Thyroid gland (tissue), 4 donors: ENCODE results near the gene SDSL.

Source experiments
- POLR2A ChIP-seq, 2 donors: fragments of 450-650 bp; IDR thresholded peaks; one replicate each; pipeline ENCODE4 v1.6.1; 2017; ENCODE audit warnings: antibody characterized with exemption in 2 of 2, mild to moderate bottlenecking in 2 of 2, moderate library complexity in 1 of 2
- TF ChIP-seq, protein P1 (sequence below), 6 experiments: fragments of 200-600 bp in 3 of 6; fragments of 450-650 bp in 3 of 6; sonication (generic) in 3 of 6; IDR thresholded peaks; one replicate each; pipeline ENCODE4 v1.5.1; 2016 to 2019; ENCODE audit warnings: antibody characterized with exemption in 6 of 6, mild to moderate bottlenecking in 2 of 6, inconsistent platforms in 1 of 6, moderate library complexity in 1 of 6

DNA sequence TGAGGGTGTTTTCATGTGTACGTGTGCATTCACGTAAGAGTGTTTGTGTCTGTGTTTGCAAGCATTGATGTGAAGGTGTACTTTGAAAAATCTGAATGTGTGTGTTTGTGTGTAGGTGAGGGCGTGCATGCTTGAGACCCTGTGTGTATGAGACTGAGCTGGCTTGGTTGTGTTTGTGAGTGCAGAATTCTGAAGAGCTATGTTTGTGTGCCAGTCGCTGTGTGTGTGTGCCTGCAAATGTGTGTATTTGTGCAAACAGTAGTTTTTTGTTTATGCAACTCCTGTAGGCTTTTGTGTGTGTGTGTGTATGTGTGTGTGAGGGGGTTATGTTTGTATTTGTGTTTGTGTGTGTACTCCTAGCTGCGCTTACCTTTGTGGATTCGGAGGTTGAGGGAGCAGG lies 51.2 kb downstream of the SDSL start:
- TF ChIP-seq, protein P1, sequence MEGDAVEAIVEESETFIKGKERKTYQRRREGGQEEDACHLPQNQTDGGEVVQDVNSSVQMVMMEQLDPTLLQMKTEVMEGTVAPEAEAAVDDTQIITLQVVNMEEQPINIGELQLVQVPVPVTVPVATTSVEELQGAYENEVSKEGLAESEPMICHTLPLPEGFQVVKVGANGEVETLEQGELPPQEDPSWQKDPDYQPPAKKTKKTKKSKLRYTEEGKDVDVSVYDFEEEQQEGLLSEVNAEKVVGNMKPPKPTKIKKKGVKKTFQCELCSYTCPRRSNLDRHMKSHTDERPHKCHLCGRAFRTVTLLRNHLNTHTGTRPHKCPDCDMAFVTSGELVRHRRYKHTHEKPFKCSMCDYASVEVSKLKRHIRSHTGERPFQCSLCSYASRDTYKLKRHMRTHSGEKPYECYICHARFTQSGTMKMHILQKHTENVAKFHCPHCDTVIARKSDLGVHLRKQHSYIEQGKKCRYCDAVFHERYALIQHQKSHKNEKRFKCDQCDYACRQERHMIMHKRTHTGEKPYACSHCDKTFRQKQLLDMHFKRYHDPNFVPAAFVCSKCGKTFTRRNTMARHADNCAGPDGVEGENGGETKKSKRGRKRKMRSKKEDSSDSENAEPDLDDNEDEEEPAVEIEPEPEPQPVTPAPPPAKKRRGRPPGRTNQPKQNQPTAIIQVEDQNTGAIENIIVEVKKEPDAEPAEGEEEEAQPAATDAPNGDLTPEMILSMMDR (IDR thresholded peaks at IDR 0.05), result no peak
- TF ChIP-seq POLR2A (IDR thresholded peaks at IDR 0.05), result no peak
